Measurements from ENCODE around the gene FRMPD2.
"Not testable (repeated sequence)": the region's sequence is repeated elsewhere in the genome, so short reads cannot be mapped to it uniquely, and the experiment has no call there.

Gene FRMPD2

GRCh38 chr10:48231178-48231577 is 43.3 kb downstream of the FRMPD2 start:
- no peak for DNase-seq

- DNase-seq = no peak
Observed at GRCh38 chr10:48227213-48227612, 47.3 kb downstream of the FRMPD2 start.

GRCh38 chr10:48224979-48225560 is 49.4 kb downstream of the FRMPD2 start:
- DNase-seq = no peak

GRCh38 chr10:48224296-48224695 is 50.2 kb downstream of the FRMPD2 start:
- no peak for DNase-seq

- no peak for DNase-seq
Observed at GRCh38 chr10:48221814-48222213, 52.7 kb downstream of the FRMPD2 start.

GRCh38 chr10:48221031-48221430 is 53.5 kb downstream of the FRMPD2 start:
- not testable (repeated sequence) for DNase-seq

GRCh38 chr10:48219194-48219593 is 55.3 kb downstream of the FRMPD2 start:
- no peak for DNase-seq

- DNase-seq = no peak
Observed at GRCh38 chr10:48216744-48217143, 57.8 kb downstream of the FRMPD2 start.

- no peak for DNase-seq
Observed at GRCh38 chr10:48216204-48216505, 58.3 kb downstream of the FRMPD2 start.

GRCh38 chr10:48215486-48216203 is 58.9 kb downstream of the FRMPD2 start:
- peak; percentile 33 to 49 for DNase-seq

- DNase-seq = no peak
Observed at GRCh38 chr10:48214716-48215485, 59.6 kb downstream of the FRMPD2 start.

- DNase-seq = no peak
Observed at GRCh38 chr10:48213047-48213446, 61.4 kb downstream of the FRMPD2 start.

- no peak for DNase-seq
Observed at GRCh38 chr10:48211777-48212176, 62.7 kb downstream of the FRMPD2 start.

GRCh38 chr10:48210966-48211365 is 63.5 kb downstream of the FRMPD2 start:
- no peak for DNase-seq

GRCh38 chr10:48210391-48210790 is 64.1 kb downstream of the FRMPD2 start:
- DNase-seq = no peak

GRCh38 chr10:48209241-48209640 is 65.3 kb downstream of the FRMPD2 start:
- DNase-seq = no peak

GRCh38 chr10:48207853-48208252 is 66.6 kb downstream of the FRMPD2 start:
- no peak for DNase-seq

- no peak for DNase-seq
Observed at GRCh38 chr10:48206482-48207250, 67.8 kb downstream of the FRMPD2 start.

GRCh38 chr10:48205918-48206317 is 68.6 kb downstream of the FRMPD2 start:
- no peak for DNase-seq

GRCh38 chr10:48199580-48200377 is 74.7 kb downstream of the FRMPD2 start:
- DNase-seq = no peak

GRCh38 chr10:48197236-48197899 is 77.1 kb downstream of the FRMPD2 start:
- DNase-seq = no peak

- no peak for DNase-seq
Observed at GRCh38 chr10:48195803-48196202, 78.7 kb downstream of the FRMPD2 start.
